Stomach smooth muscle (tissue), 2 donors: ENCODE measurements around the gene CWC22.
"Not testable (repeated sequence)": the region's sequence is repeated elsewhere in the genome, so short reads cannot be mapped to it uniquely, and the experiment has no call there.

ENCODE experiments used
- H3K27ac ChIP-seq: one replicate; pipeline ENCODE4 v1.7.0; 2013; ENCODE audit warnings: mild to moderate bottlenecking, low read length, inconsistent platforms
- H3K27me3 ChIP-seq, 2 donors: one replicate each; pipeline ENCODE4 v1.7.0; 2013; ENCODE audit warnings: low read length in 2 of 2; ENCODE audit not compliant: insufficient read depth in 2 of 2, control insufficient read depth in 1 of 2
- H3K36me3 ChIP-seq, 2 donors: one replicate each; pipeline ENCODE4 v1.7.0; 2013; ENCODE audit warnings: low read length in 2 of 2; ENCODE audit not compliant: control insufficient read depth in 2 of 2, insufficient read depth in 2 of 2
- H3K4me1 ChIP-seq: one replicate; pipeline ENCODE4 v1.7.0; 2013; ENCODE audit warnings: low read length; ENCODE audit not compliant: control insufficient read depth, insufficient read depth
- H3K4me3 ChIP-seq, 2 donors: one replicate each; pipeline ENCODE4 v1.7.0; 2013; ENCODE audit warnings: low read length in 2 of 2
- H3K9ac ChIP-seq, 2 donors: one replicate each; pipeline ENCODE4 v1.7.0; 2013; ENCODE audit warnings: low read length in 2 of 2, mild to moderate bottlenecking in 1 of 2
- H3K9me3 ChIP-seq, 2 donors: one replicate each; pipeline ENCODE4 v1.7.0; 2013; ENCODE audit warnings: low read length in 2 of 2; ENCODE audit not compliant: control insufficient read depth in 2 of 2
- donor health status: healthy.
- donor health status: Pancreatic carcinoma.

Gene CWC22

DNA sequence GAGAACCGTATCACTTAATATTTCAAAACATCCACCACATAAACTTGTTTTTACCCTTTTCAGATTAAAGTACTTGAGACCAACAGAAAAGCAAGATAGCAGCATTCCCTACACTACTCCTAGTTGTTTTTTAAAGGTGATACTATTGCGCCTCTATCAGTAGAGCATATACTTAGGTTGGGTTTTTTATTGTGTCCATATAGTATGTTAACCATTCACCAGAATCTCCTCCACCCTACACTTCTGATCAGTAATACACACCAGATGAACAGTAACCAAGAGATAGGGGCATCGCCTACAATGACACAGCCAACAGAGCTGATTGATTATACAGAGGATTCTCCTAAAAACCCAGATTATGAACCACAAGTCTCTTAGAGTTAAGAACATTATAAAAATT, 75.6 kb downstream of the CWC22 start:
- Histone ChIP-seq H3K27ac (no peak overlapping the region), H3K4me1 (no peaks in the 10 kb centered on the region), H3K27me3 (no peaks in the 10 kb centered on the region), H3K4me3 (no peak overlapping the region), H3K36me3 (peaks cover 0 to 6% of the 10 kb centered on the region in 2 donors), H3K9ac (no peak overlapping the region), H3K9me3 (no peaks in the 10 kb centered on the region)

GRCh38 chr2:179929997-179930396, 77.1 kb downstream of the CWC22 start:
- H3K4me1 ChIP-seq, H3K9me3 ChIP-seq, H3K27ac ChIP-seq, H3K9ac ChIP-seq, H3K4me3 ChIP-seq, H3K27me3 ChIP-seq, H3K36me3 ChIP-seq: not testable (repeated sequence)

DNA sequence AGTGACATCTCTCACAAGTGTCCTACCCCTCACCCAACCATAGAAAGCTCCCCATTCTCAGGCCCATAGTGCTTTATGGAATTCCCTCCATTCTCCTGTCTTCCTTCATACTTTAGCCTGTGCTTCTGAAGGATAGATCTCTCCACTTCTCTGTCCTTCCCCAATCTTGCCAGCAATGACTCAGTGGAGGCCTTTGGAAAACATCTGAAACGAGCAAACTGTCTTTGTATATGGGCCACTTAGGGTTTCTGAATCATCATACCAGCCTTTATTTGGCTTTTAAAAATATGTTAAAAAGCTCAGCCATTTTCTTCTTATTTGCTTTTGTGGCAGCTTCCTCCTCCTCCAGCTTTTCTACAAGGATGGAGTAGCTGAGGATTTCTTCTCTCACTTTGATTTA, 80.1 kb downstream of the CWC22 start:
- no peak overlapping the region for H3K9ac ChIP-seq
- H3K4me3 ChIP-seq = no peak overlapping the region
- H3K9me3 ChIP-seq = no peaks in the 10 kb centered on the region
- H3K36me3 ChIP-seq = peaks cover 0 to 3% of the 10 kb centered on the region in 2 donors
- no peaks in the 10 kb centered on the region for H3K4me1 ChIP-seq
- no peaks in the 10 kb centered on the region for H3K27me3 ChIP-seq
- no peak overlapping the region for H3K27ac ChIP-seq

- Histone ChIP-seq H3K9ac (no peak overlapping the region), H3K36me3 (peaks cover 0 to 3% of the 10 kb centered on the region in 2 donors), H3K27me3 (no peaks in the 10 kb centered on the region), H3K4me1 (no peaks in the 10 kb centered on the region), H3K9me3 (no peaks in the 10 kb centered on the region), H3K27ac (no peak overlapping the region), H3K4me3 (no peak overlapping the region)
Measured at GRCh38 chr2:179925713-179926112, 81.4 kb downstream of the CWC22 start.

DNA sequence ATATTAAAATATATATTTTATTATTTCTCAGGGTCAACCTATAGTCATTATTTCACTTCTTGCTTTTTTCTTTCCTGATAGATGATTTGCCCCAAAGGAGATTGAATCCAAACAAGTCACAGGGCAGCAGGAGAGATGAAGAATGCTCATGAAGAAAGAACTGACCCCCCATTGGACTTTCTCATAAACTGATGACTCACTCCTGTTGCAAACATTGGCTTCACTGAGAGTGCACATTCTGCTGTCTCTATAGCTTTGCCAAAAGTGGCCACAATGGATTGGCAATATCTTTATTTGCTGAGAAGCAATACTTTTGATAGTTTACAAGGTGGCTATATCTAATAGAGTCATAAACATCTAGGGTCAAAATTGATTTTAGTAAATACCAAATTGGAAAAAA, 89.8 kb downstream of the CWC22 start:
- Histone ChIP-seq H3K27ac (no peak overlapping the region), H3K27me3 (no peaks in the 10 kb centered on the region), H3K9ac (no peak overlapping the region), H3K36me3 (no peaks in the 10 kb centered on the region), H3K9me3 (no peaks in the 10 kb centered on the region), H3K4me1 (no peaks in the 10 kb centered on the region), H3K4me3 (no peak overlapping the region)

- Histone ChIP-seq H3K27ac (no peak overlapping the region), H3K4me3 (no peak overlapping the region), H3K36me3 (no peaks in the 10 kb centered on the region), H3K4me1 (no peaks in the 10 kb centered on the region), H3K9ac (no peak overlapping the region), H3K27me3 (no peaks in the 10 kb centered on the region), H3K9me3 (no peaks in the 10 kb centered on the region)
Measured at GRCh38 chr2:179915395-179915992, 91.6 kb downstream of the CWC22 start.

DNA sequence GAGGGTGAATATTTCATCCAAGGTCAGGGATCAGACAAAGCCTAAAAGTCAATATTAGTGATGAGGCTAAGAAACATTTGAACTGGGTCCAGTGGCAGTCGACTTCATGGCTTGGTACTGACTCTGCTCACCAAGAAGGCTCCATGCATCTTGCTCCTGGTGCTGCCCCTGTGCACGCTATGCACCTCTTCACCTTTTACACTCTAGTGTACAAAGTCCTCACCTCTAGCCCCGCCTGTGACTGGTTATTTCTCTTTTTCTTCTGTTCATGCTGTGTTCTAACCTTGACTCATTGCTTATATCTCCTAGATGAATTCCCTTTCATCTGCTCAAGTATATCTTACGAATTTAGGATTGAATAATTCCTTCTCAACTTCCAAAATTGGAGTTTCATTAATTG, 93.3 kb downstream of the CWC22 start:
- no peaks in the 10 kb centered on the region for H3K27me3 ChIP-seq
- H3K4me3 ChIP-seq = no peak overlapping the region
- H3K9me3 ChIP-seq = no peaks in the 10 kb centered on the region
- no peak overlapping the region for H3K27ac ChIP-seq
- no peak overlapping the region for H3K9ac ChIP-seq
- no peaks in the 10 kb centered on the region for H3K4me1 ChIP-seq
- no peaks in the 10 kb centered on the region for H3K36me3 ChIP-seq

DNA sequence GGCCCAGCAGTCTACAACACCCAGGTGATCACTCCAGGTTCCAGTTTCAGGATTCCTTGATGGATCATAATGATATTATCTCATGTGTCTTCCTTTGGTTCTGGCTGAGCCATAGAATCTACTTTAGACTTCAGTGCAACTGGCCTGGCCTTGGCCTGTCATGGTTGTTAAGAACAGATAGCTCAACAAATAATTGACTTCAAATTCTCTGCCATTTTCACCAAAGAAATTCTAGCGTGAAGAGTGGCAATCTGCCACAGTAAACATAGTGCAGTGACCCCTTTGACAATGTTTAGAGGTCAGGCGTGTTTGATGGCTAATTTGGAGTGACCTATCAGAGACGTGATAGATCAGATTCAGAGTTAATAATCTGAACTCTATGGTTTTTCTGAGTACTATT, 95.5 kb downstream of the CWC22 start:
- Histone ChIP-seq H3K27me3 (no peaks in the 10 kb centered on the region), H3K4me1 (no peaks in the 10 kb centered on the region), H3K9ac (no peak overlapping the region), H3K36me3 (no peaks in the 10 kb centered on the region), H3K9me3 (no peaks in the 10 kb centered on the region), H3K27ac (no peak overlapping the region), H3K4me3 (no peak overlapping the region)

GRCh38 chr2:179910735-179911113, 96.4 kb downstream of the CWC22 start:
- no peaks in the 10 kb centered on the region for H3K4me1 ChIP-seq
- H3K27ac ChIP-seq = no peak overlapping the region
- H3K9ac ChIP-seq = no peak overlapping the region
- H3K27me3 ChIP-seq = no peaks in the 10 kb centered on the region
- H3K36me3 ChIP-seq = no peaks in the 10 kb centered on the region
- H3K4me3 ChIP-seq = no peak overlapping the region
- H3K9me3 ChIP-seq = no peaks in the 10 kb centered on the region

DNA sequence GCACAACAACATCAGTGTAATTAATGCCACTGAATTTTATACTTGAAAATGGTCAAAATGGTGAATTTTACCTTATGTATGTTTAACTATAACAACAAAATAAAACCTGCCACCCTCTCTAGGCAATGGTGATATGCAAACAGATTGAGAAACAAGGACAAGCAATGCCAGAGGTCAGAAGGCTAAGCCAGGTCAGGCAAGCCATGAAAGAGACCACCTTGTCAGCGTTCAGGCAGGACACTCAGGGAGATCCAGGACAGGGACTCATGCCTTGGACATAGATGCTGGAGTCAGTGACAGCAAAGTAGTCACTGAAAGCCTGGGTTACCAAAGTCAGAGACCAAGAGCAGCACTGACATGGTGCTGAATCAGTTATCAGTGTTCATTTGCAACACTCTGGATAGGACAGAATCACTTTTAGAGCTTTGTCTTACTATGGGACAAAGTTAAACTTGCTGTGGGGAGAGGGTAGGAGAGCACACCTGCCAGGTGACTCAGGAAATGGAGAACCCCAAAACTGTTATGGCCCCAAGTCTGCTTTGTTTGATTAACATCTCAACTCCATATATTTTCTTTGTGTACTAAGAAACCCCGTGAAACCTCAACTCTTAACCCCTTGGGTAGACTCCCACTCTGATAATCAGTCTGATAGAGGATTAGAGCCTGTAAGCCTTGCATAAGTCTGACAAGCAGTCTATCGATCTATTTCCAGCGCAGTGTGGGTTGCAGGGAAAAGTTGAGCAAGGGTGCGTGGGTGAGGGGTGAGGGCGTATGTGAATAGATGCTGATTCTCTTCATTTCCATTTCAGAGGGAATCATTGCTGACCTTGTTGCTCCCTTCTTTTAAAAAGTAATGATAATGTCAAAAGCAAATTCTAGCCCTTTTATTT, 97.0 kb downstream of the CWC22 start:
- H3K27ac ChIP-seq = no peak overlapping the region
- H3K4me1 ChIP-seq = no peaks in the 10 kb centered on the region
- no peaks in the 10 kb centered on the region for H3K36me3 ChIP-seq
- H3K9ac ChIP-seq = no peak overlapping the region
- H3K9me3 ChIP-seq = no peaks in the 10 kb centered on the region
- no peaks in the 10 kb centered on the region for H3K27me3 ChIP-seq
- H3K4me3 ChIP-seq = no peak overlapping the region

DNA sequence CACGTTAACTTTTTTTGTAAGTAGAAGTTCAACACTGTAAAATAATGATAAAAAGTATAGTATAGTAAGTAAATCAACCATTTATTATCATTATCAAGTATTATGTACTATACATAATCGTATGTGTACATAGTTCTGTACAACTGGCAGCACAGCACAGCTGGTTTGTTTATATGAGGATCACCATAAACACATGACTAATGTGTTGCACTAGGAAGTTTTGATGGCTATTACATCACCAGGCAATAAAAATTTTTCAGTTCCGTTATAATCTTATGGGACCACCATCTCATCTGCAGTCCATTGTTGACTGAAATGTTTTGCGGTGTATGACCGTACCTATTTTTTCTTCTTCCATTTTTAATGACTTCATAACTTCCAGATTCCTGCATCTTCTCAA, 106.4 kb downstream of the CWC22 start:
- no peaks in the 10 kb centered on the region for H3K36me3 ChIP-seq
- H3K27me3 ChIP-seq = no peaks in the 10 kb centered on the region
- no peak overlapping the region for H3K9ac ChIP-seq
- no peaks in the 10 kb centered on the region for H3K9me3 ChIP-seq
- H3K4me1 ChIP-seq = no peaks in the 10 kb centered on the region
- H3K4me3 ChIP-seq = no peak overlapping the region
- no peak overlapping the region for H3K27ac ChIP-seq
